Ascending aorta (tissue), 2 donors: ENCODE measurements around the gene DNAI1. TPM values are rescaled to one million over a fixed set of nuclear protein-coding genes. Genes with fewer than 3 reads are reported as not detected.
"Not testable (repeated sequence)": the region's sequence is repeated elsewhere in the genome, so short reads cannot be mapped to it uniquely, and the experiment has no call there.

ENCODE experiments used
- DNase-seq, 2 donors: peaks; one replicate each; pipeline ENCODE4 v3.0.0-alpha.2; 2019; ENCODE audit warnings: low spot score in 2 of 2
- H3K27ac ChIP-seq, 2 donors: fragments of 200-600 bp; sonication (generic); one replicate each; pipeline ENCODE4 v1.5.1; 2016 to 2017; ENCODE audit warnings: mild to moderate bottlenecking in 1 of 2
- H3K27me3 ChIP-seq: fragments of 200-600 bp; sonication (generic); one replicate; pipeline ENCODE4 v1.5.1; 2017
- H3K36me3 ChIP-seq, 2 donors: fragments of 200-600 bp; sonication (generic); one replicate each; pipeline ENCODE4 v1.5.1; 2016
- H3K4me1 ChIP-seq, 2 donors: fragments of 200-600 bp; sonication (generic); one replicate each; pipeline ENCODE4 v1.5.1; 2016 to 2017; ENCODE audit warnings: mild to moderate bottlenecking in 1 of 2
- H3K4me3 ChIP-seq, 2 donors: fragments of 200-600 bp; sonication (generic); one replicate each; pipeline ENCODE4 v1.5.1; 2016 to 2017; ENCODE audit warnings: mild to moderate bottlenecking in 1 of 2
- H3K9me3 ChIP-seq, 2 donors: fragments of 200-600 bp; sonication (generic); one replicate each; pipeline ENCODE4 v1.5.1; 2016
- intact Hi-C: fragments of 100-400 bp; cut with DNase I; formaldehyde crosslinking; loops from one replicate; pipeline ENCODE4 v1.15.1; 2023
- total RNA-seq: library from RNA; depleted of rRNA; stranded (reverse); fragments of >200 nt; gene quantifications from one replicate; pipeline ENCODE4 v1.1.0, GENCODE V29; 2016
- TF ChIP-seq, protein P1 (sequence below), 3 experiments: fragments of 200-600 bp in 2 of 3; fragments of 450-650 bp in 1 of 3; sonication (generic) in 2 of 3; IDR thresholded peaks; one replicate each; pipeline ENCODE4 v1.5.1; 2016 to 2019; ENCODE audit warnings: antibody characterized with exemption in 3 of 3, mild to moderate bottlenecking in 1 of 3, moderate library complexity in 1 of 3

The DNAI1 gene
- total RNA-seq, 1 donor from 2014 or later, result not detected

DNA sequence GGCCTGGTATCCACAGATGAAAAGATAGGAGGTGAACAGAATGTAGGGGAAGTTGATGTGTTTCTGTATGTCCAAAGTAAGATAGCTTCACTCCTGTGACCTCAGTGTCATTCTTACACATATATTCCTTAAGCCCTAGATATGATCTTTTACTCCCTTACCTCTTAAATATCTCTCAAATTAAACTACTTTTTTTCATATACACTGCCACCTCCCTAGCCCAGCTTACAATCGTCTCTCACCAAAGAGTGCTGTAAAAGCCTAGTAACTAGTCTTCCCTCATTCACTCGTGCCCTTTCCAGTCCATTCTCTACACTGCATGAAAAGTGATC lies 5.3 kb downstream of the DNAI1 start:
- DNase-seq, result no peak
- H3K27me3 ChIP-seq, result no peaks in the 10 kb centered on the region

DNA sequence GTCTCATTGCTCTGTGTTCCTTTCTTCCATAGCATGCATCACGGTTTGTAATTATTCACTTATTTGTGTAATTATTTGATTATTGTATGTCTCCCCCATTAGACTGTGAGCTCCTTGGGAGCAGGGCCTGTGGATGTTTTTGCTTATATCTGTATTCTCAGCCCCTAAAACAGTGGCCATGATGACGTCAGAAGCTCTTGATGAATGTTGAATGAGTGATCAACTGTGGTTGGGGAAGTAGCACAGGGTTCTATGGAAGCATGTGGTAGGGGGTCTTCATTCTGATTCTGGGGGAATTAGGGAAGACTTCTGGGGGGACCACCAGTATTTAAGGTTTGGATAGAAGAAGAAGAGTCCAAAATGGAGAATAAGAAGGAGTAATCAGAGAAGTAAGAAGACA lies 6.0 kb downstream of the DNAI1 start:
- Histone ChIP-seq H3K27ac (peak overlapping the region in 1 of 2 donors; percentile 33), H3K27me3 (no peaks in the 10 kb centered on the region), H3K9me3 (no peaks in the 10 kb centered on the region), H3K36me3 (no peaks in the 10 kb centered on the region), H3K4me3 (no peak overlapping the region), H3K4me1 (no peaks in the 10 kb centered on the region)
- no peak for DNase-seq
- intact Hi-C loops, result loop anchor here (5.0 kb wide), 1 partner anchor 287 kb away; the partner anchor contains the start of gene UBAP1
- TF ChIP-seq, protein P1, sequence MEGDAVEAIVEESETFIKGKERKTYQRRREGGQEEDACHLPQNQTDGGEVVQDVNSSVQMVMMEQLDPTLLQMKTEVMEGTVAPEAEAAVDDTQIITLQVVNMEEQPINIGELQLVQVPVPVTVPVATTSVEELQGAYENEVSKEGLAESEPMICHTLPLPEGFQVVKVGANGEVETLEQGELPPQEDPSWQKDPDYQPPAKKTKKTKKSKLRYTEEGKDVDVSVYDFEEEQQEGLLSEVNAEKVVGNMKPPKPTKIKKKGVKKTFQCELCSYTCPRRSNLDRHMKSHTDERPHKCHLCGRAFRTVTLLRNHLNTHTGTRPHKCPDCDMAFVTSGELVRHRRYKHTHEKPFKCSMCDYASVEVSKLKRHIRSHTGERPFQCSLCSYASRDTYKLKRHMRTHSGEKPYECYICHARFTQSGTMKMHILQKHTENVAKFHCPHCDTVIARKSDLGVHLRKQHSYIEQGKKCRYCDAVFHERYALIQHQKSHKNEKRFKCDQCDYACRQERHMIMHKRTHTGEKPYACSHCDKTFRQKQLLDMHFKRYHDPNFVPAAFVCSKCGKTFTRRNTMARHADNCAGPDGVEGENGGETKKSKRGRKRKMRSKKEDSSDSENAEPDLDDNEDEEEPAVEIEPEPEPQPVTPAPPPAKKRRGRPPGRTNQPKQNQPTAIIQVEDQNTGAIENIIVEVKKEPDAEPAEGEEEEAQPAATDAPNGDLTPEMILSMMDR (IDR thresholded peaks at IDR 0.05), result no peak

More for the DNA sequence above, 5.3 kb downstream of the DNAI1 start:
- TF ChIP-seq, protein P1 (IDR thresholded peaks at IDR 0.05), result no peak
- intact Hi-C loops, result loop anchor here (5.0 kb wide), 1 partner anchor 287 kb away; the partner anchor contains the start of gene UBAP1
- Histone ChIP-seq H3K9me3 (no peaks in the 10 kb centered on the region), H3K4me3 (no peak overlapping the region), H3K27ac (peak overlapping the region; percentile 33 to 48), H3K36me3 (no peaks in the 10 kb centered on the region), H3K4me1 (peaks cover 0 to under 1% of the 10 kb centered on the region in 2 donors)

DNA sequence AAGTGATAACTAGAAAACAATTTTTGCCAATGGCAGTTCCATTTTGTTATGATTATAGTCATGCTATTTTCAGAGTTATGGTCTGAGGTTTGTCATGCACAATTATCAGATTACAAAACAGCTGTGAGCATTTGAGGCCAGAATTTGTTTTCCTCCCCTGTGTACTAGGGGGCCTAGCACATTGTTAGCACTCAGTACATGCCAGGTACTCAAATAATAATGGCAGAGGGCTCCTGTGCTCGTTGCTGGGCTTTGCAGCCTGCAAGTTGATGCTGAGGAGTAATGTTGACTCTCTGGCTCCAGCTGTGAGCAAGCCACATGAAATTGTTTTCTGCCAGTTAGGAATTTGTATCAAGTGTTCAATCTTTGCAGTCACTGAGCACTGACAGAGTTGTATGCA lies 6.9 kb downstream of the DNAI1 start:
- Histone ChIP-seq H3K9me3 (no peaks in the 10 kb centered on the region), H3K27me3 (no peaks in the 10 kb centered on the region), H3K4me1 (no peaks in the 10 kb centered on the region), H3K36me3 (no peaks in the 10 kb centered on the region), H3K4me3 (no peak overlapping the region), H3K27ac (no peak overlapping the region)
- intact Hi-C loops, result no loop called here
- TF ChIP-seq, protein P1 (IDR thresholded peaks at IDR 0.05), result no peak
- no peak for DNase-seq

DNA sequence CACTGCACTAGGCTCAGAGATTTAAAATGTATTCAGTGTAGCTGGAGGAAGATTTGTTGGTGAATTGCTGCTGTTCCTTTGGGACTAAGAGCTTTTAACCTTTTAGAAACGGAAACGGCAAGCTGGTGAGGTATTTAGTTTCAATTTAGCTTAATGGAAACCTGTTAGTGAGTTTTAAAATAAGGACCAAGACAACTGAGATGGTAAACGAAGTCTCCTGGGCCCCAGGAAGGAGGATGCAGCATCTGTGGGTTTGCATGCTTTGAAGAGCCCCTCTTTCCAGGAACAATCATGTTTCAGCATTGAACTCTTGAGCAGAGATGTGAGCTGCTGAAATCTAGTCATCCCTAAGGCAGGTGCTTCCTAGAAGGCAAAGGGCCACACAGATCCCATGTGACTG lies 16.5 kb downstream of the DNAI1 start:
- Histone ChIP-seq H3K4me3 (no peak overlapping the region), H3K9me3 (no peaks in the 10 kb centered on the region)
- intact Hi-C loops, result no loop called here

DNA sequence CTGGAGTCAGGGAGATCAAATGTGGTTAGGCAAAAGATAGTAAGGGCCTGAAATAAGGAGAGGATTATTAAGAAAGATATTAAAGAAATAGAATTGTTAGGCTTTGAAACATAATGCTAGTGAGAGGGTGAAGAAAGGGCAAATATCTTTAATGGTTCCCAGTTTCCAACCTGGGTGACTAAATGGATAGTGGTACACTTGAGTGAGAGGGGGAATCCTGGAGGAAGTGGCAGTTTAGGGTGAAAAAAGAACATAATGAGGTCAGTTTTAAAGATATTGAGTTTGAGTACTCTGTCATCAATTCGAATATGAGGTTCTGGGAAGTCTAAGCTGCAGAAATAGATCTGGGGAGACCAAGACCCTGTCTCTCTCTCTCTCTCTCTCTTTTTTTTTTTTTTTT lies 18.9 kb downstream of the DNAI1 start:
- H3K9me3 ChIP-seq, result no peaks in the 10 kb centered on the region
- TF ChIP-seq, protein P1 (IDR thresholded peaks at IDR 0.05), result no peak
- H3K4me3 ChIP-seq, result no peak overlapping the region
- H3K27ac ChIP-seq, result no peak overlapping the region
- intact Hi-C loops, result no loop called here
- no peaks in the 10 kb centered on the region for H3K4me1 ChIP-seq
- no peaks in the 10 kb centered on the region for H3K36me3 ChIP-seq
- no peaks in the 10 kb centered on the region for H3K27me3 ChIP-seq
- DNase-seq, result no peak

More for the DNA sequence above, 16.5 kb downstream of the DNAI1 start:
- Histone ChIP-seq H3K27me3 (no peaks in the 10 kb centered on the region), H3K4me1 (no peaks in the 10 kb centered on the region), H3K36me3 (no peaks in the 10 kb centered on the region), H3K27ac (no peak overlapping the region)
- TF ChIP-seq, protein P1 (IDR thresholded peaks at IDR 0.05), result no peak
- no peak for DNase-seq

DNA sequence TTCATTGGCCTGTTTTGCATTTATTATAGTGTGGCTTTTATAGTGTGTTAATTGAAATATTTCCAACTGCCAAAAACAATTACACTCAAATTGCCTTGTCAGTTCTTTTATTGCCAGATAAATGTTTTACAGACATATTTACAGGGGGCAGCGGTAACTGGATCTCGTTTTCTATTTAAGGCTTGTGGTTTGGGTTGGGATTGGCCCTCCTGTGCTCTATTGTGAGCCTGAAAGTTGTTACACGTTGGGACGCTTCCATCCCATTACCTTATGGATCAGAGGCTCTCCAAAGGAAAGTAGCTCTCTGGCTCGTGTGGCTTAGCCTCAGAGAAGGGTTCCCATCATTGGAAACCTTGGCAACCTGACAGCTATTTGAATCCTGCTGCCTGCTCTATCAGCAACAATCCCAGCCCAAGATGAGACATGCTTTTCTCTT lies 20.8 kb downstream of the DNAI1 start:
- Histone ChIP-seq H3K4me1 (no peaks in the 10 kb centered on the region), H3K9me3 (no peaks in the 10 kb centered on the region), H3K36me3 (no peaks in the 10 kb centered on the region), H3K27ac (no peak overlapping the region), H3K27me3 (no peaks in the 10 kb centered on the region), H3K4me3 (no peak overlapping the region)
- intact Hi-C loops, result no loop called here
- peak in 1 of 2 donors; percentile 9 for DNase-seq
- TF ChIP-seq, protein P1 (IDR thresholded peaks at IDR 0.05), result no peak

DNA sequence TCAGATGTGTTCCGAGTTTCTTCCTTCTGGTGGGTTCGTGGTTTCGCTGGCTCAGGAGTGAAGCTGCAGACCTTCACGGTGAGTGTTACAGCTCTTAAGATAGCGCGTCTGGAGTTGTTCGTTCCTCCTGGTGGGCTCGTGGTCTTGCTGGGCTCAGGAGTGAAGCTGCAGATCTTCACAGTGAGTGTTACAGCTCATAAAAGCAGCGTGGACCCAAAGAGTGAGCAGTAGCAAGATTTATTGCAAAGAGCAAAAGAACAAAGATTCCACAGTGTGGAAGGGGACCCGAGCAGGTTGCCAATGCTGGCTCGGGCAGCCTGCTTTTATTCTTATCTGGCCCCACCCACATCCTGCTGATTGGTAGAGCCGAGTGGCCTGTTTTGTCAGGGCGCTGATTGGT lies 23.0 kb downstream of the DNAI1 start:
- H3K9me3 ChIP-seq, H3K27ac ChIP-seq, H3K4me1 ChIP-seq, H3K36me3 ChIP-seq, H3K27me3 ChIP-seq, intact Hi-C loops, H3K4me3 ChIP-seq: not testable (repeated sequence)
- peak in 1 of 2 donors; percentile 7 for DNase-seq

DNA sequence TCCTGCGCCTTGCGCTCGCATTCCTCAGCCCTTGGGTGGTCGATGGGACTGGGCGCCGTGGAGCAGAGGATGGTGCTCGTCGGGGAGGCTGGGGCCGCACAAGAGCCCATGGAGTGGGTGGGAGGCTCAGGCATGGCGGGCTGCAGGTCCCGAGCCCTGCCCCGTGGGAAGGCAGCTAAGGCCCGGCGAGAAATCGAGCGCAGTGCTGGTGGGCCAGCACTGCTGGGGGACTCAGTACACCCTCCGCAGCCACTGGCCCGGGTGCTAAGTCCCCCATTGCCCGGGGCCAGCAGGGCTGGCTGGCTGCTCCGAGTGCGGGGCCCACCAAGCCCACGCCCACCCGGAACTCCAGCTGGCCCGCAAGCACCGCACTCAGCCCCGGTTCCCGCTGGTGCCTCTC lies 24.1 kb downstream of the DNAI1 start:
- H3K4me1 ChIP-seq, H3K27ac ChIP-seq, H3K9me3 ChIP-seq, intact Hi-C loops, H3K4me3 ChIP-seq, H3K36me3 ChIP-seq, H3K27me3 ChIP-seq: not testable (repeated sequence)
- DNase-seq, result peak in 1 of 2 donors; percentile 5
